Neuron (in vitro differentiated cells): ENCODE results near the gene CATSPER3.
"Not testable (repeated sequence)": the region's sequence is repeated elsewhere in the genome, so short reads cannot be mapped to it uniquely, and the experiment has no call there.

Experiments
- H2AFZ ChIP-seq: one replicate; pipeline ENCODE4 v1.6.1; 2013; ENCODE audit warnings: low read depth, mild to moderate bottlenecking, inconsistent platforms, low read length, moderate library complexity
- H3K27me3 ChIP-seq: one replicate; pipeline ENCODE4 v1.6.1; 2013; ENCODE audit warnings: low read length; ENCODE audit not compliant: insufficient read depth
- H3K36me3 ChIP-seq: one replicate; pipeline ENCODE4 v1.6.1; 2013; ENCODE audit warnings: low read length; ENCODE audit not compliant: insufficient read depth
- H3K4me1 ChIP-seq: one replicate; pipeline ENCODE4 v1.6.1; 2013; ENCODE audit warnings: low read length; ENCODE audit not compliant: insufficient read depth
- H3K4me3 ChIP-seq: 2 replicates; pipeline ENCODE4 v1.5.1; 2013; ENCODE audit warnings: mild to moderate bottlenecking, low read length, moderate library complexity
- H3K9me3 ChIP-seq: one replicate; pipeline ENCODE4 v1.6.1; 2013; ENCODE audit warnings: low read length

Gene CATSPER3

DNA sequence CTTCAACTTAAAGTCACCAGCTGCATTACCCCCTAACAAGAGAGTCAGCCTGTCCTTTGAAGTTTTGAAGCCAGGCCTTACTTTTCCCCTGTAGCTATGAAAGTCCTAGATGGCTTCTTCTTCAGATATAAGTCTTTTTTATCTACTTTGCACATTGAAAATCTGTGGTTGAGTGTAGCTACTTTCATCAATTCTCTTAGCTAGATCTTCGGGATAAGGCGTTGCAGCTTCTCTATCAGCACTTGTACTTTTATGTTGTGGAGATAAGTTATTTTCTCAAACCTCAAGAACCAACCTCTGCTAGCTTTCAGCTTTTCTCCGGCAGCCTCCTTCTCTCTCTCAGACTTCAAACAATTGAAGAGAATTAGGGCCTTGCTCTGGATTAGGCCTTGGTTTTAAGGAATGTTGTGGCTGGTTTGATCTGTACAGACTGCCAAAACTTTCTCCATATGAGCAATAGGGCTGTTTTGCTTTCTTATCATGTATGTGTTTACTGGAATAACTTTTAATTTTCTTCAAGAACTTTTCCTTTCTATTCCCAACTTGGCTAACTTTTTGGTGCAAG, 21.6 kb downstream of the CATSPER3 start:
- no peaks in the 10 kb centered on the region for H3K9me3 ChIP-seq
- H3K4me1 ChIP-seq: no peaks in the 10 kb centered on the region
- H3K36me3 ChIP-seq: no peaks in the 10 kb centered on the region
- H3K27me3 ChIP-seq: no peaks in the 10 kb centered on the region
- no peak overlapping the region for H3K4me3 ChIP-seq
- H2AFZ ChIP-seq: no peak overlapping the region

DNA sequence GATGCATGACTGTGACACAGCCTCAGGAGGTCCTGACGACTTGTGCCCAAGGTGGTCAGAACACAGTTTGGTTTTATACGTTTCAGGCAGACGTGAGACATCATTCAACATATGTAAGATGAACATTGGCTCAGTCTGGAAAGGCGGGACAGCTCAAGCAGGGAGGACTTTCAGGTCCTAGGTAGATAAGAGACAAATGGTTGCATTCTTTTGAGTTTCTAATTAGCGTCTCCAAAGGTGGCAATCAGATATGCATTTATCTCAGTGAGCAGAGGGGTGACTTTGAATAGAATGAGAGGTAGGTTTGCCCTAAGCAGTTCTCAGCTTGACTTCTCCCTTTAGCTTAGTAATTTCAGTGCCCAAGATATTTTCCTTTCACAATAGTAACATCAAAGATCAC, 22.5 kb downstream of the CATSPER3 start:
- H3K4me3 ChIP-seq, H3K36me3 ChIP-seq, H3K4me1 ChIP-seq: not testable (repeated sequence)

DNA sequence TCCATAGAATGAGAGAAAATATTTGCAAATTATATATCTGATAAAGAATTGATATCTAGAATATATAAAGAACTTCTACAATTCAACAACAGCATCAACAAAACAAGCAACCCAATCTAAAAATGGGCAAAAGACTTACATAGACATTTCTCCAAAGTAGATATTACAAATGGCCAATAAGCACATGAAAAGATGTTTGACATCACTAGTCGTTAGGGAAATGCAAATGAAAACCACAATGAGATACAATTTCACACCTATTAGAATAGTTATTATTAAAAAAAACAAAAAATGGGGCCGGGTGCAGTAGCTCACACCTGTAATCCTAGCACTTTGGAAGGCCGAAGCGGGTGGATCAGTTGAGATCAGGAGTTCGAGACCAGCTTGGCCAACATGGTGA, 24.4 kb downstream of the CATSPER3 start:
- no peaks in the 10 kb centered on the region for H3K4me1 ChIP-seq
- H3K36me3 ChIP-seq: no peaks in the 10 kb centered on the region
- no peak overlapping the region for H2AFZ ChIP-seq
- H3K27me3 ChIP-seq: no peaks in the 10 kb centered on the region
- no peak overlapping the region for H3K4me3 ChIP-seq
- H3K9me3 ChIP-seq: no peaks in the 10 kb centered on the region

More for the DNA sequence above, 22.5 kb downstream of the CATSPER3 start:
- H3K9me3 ChIP-seq, H3K27me3 ChIP-seq, H2AFZ ChIP-seq: not testable (repeated sequence)

DNA sequence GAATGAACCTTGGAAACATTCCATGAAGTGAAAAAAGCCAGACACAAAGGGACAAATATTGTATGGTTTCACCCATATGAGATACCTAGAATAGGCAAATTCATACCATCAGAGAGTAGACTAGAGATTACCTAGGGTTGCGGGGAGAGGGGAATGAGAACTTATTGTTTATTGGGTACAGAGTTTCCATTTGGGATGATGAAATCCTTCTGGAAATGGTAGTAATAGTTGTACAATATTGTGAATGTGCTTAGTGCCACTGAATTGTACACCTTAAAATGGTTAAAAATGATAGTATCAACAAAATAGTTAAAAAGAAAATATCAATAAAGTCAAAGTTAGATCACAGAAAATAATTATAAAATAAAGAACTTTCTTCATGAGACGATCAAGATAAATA, 25.5 kb downstream of the CATSPER3 start:
- Histone ChIP-seq H3K4me1 (no peaks in the 10 kb centered on the region), H2AFZ (no peak overlapping the region), H3K4me3 (no peak overlapping the region), H3K9me3 (no peaks in the 10 kb centered on the region), H3K36me3 (no peaks in the 10 kb centered on the region), H3K27me3 (no peaks in the 10 kb centered on the region)

DNA sequence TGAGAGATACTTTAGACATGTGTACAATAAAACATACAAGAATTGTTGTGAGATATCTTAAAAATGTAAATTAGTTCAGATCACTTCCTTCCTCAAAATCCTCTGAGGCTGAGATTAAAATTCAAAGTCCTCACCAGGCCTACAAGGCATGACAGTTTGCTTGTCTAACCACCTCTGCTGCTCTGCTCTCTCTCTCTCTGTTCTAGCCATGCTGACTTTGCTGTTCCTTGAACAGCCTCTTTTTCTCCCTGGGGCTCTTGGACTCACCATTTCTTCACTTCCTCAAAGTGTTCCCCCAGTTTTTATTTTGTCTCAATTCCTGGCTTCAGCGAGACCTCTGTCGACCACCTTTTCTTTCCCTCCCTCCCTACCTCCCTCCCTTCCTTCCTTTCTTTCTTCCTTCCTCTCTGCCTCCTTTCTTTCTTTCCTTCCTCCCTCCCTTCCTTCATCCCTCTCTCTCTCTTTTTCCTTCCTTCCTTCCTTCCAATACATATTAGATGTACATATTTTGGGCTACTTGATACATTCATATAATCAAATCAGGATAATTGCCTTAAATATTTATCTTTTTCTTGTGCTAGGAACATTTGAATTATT, 27.0 kb downstream of the CATSPER3 start:
- no peaks in the 10 kb centered on the region for H3K4me1 ChIP-seq
- no peak overlapping the region for H3K4me3 ChIP-seq
- H3K36me3 ChIP-seq: no peaks in the 10 kb centered on the region
- no peak overlapping the region for H2AFZ ChIP-seq
- no peaks in the 10 kb centered on the region for H3K9me3 ChIP-seq
- H3K27me3 ChIP-seq: no peaks in the 10 kb centered on the region

DNA sequence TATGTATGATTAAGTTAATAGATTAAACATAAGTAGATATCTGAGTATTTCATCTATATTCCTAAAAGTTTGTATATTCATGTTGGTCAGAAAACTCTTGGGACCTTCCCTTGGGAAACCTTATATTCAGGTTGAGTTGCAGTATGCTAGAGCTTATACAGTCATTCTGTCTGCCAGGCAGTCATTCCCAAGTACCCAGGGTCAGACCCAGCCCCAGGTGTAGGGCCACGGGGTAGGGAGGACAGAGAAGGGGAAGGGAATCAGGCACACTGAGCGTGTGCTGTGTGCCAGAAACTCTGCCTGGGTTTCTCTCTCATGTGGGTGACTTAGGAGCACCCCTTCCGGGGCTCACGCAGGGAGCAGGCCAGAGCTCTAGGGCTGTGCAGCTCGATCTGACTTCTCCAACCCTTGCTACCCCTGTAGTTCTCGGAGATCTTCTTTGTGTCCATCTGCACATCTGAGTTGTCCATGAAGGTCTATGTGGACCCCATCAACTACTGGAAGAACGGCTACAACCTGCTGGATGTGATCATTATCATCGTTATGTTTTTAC, 28.2 kb downstream of the CATSPER3 start:
- no peak overlapping the region for H2AFZ ChIP-seq
- H3K9me3 ChIP-seq: no peaks in the 10 kb centered on the region
- no peaks in the 10 kb centered on the region for H3K36me3 ChIP-seq
- H3K4me3 ChIP-seq: no peak overlapping the region
- no peaks in the 10 kb centered on the region for H3K27me3 ChIP-seq
- no peaks in the 10 kb centered on the region for H3K4me1 ChIP-seq

DNA sequence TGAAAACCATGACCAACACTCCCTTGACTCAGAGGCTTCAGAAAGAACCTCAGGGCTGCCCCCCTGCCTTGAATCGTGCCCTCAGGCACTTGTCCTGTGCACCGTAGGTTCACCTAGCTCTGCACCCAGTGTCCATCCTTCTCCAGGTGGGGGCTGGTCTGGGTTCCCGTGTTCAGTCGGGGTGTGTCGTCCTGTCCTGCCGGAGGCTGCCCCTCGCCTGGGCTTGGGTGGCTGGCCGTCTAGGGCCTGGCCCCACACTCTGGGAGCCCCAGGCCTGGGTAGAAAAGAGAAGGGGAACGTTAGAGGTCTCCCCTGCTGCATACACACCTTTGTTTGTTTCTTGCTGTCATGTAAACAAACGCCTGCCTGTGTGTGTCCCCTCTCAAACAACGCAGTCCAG, 29.3 kb downstream of the CATSPER3 start:
- Histone ChIP-seq H3K36me3 (no peaks in the 10 kb centered on the region), H3K4me1 (no peaks in the 10 kb centered on the region), H3K9me3 (no peaks in the 10 kb centered on the region), H3K27me3 (no peaks in the 10 kb centered on the region), H3K4me3 (no peak overlapping the region), H2AFZ (no peak overlapping the region)

DNA sequence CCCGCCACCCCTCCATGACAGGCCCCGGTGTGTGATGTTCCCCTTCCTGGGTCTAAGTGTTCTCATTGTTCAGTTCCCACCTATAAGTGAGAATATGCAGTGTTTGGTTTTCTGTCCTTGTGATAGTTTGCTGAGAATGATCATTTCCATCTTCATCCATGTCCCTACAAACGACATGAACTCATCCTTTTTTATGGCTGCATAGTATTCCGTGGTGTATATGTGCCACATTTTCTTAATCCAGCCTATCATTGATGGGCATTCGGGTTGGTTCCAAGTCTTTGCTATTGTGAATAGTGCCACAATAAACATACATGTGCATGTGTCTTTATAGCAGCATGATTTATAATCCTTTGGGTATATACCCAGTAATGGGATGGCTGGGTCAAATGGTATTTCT, 30.4 kb downstream of the CATSPER3 start:
- not testable (repeated sequence) for H3K36me3 ChIP-seq, H3K9me3 ChIP-seq, H3K4me3 ChIP-seq

DNA sequence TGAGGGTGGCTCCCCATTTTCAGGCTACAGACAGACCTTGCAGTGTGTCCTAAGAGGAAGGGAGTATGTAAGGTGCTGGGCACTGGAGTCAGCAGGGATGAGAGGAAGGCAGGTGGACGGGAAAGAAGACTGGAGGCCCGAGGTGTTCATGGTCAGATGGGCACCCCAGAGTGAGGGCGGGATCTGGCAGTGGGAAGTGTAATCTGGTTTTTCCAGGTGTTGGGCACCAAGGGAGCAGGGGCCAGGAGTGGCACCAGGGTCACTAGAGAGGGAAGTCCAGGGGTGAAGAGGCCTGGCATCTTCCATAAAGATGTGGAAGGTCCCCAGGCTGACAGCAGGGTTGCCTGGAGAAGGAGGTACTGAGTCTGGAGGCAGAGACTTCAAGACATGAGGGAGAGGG, 36.7 kb downstream of the CATSPER3 start:
- no peak overlapping the region for H2AFZ ChIP-seq
- no peaks in the 10 kb centered on the region for H3K27me3 ChIP-seq
- no peaks in the 10 kb centered on the region for H3K4me1 ChIP-seq
- H3K36me3 ChIP-seq: no peaks in the 10 kb centered on the region
- no peak overlapping the region for H3K4me3 ChIP-seq
- H3K9me3 ChIP-seq: no peaks in the 10 kb centered on the region

More for the DNA sequence above, 30.4 kb downstream of the CATSPER3 start:
- H2AFZ ChIP-seq, H3K4me1 ChIP-seq, H3K27me3 ChIP-seq: not testable (repeated sequence)

DNA sequence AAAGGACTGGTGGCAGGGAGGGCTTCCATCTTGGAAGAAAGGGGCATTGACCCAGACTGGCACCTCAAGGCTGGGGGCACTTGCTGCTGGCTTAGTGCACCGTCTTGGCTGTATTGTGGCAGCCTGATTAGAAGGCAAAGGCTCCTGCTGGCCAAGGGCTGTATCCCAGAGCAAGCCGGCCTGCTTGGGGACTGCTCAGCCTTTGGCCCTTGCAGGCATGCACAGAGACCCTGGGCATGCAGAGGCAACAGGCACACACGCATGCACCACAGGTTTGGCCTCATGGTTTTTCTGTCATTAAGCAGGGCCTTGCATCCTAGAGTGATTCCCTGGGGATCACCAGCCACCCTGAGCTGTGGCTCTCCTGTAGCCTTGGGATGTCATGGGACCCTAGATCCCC, 37.4 kb downstream of the CATSPER3 start:
- no peaks in the 10 kb centered on the region for H3K36me3 ChIP-seq
- no peaks in the 10 kb centered on the region for H3K9me3 ChIP-seq
- H3K4me3 ChIP-seq: no peak overlapping the region
- no peak overlapping the region for H2AFZ ChIP-seq
- no peaks in the 10 kb centered on the region for H3K4me1 ChIP-seq
- H3K27me3 ChIP-seq: no peaks in the 10 kb centered on the region

DNA sequence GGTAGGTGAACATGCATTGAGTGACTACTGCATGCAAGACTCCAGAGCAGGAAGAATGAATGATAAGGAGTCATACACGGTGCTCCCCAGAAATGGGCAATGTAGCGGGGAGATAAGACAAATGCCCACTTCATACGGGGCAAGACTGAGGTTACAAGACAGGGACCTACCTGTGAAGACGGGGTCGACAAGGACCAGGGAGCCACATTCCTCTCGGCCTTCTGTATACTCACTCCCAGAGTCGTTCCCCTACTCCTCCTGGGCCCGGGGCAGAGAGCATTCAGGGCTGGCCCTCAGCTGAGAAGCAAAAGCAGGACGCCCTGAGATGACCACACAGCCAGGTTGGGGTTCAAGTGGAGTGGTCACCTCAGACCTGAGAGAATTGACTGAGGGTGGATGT, 39.6 kb downstream of the CATSPER3 start:
- Histone ChIP-seq H3K36me3 (no peaks in the 10 kb centered on the region), H3K27me3 (no peaks in the 10 kb centered on the region), H3K4me3 (no peak overlapping the region), H2AFZ (no peak overlapping the region), H3K4me1 (no peaks in the 10 kb centered on the region), H3K9me3 (no peaks in the 10 kb centered on the region)

DNA sequence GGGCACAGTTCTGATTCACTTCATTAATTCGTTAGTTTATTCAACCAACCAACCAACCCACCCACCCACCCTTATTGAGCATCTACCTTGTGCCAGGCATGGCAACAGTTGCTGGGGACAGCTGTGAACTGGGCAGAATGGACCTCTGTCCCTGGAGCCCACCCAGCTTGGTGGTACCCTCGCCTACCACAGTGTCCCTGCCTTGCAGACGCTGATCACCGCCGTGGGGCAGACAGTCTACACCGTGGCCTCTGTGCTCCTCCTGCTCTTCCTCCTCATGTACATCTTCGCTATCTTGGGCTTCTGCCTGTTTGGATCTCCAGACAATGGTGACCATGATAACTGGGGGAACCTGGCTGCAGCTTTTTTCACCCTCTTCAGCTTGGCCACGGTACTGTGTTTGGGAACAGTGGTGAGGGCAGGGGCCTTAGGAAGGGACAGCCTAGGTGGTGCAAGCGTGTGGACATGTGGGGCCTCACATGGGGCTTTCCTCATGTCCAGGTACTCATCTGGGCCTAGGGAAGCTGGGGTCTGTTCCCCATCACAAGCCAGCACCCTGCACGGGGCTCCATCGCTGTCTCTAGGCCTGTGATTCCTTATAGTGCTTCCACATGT, 40.1 kb downstream of the CATSPER3 start:
- Histone ChIP-seq H3K9me3 (no peaks in the 10 kb centered on the region), H3K27me3 (no peaks in the 10 kb centered on the region), H3K4me3 (no peak overlapping the region), H2AFZ (no peak overlapping the region), H3K4me1 (no peaks in the 10 kb centered on the region), H3K36me3 (no peaks in the 10 kb centered on the region)

DNA sequence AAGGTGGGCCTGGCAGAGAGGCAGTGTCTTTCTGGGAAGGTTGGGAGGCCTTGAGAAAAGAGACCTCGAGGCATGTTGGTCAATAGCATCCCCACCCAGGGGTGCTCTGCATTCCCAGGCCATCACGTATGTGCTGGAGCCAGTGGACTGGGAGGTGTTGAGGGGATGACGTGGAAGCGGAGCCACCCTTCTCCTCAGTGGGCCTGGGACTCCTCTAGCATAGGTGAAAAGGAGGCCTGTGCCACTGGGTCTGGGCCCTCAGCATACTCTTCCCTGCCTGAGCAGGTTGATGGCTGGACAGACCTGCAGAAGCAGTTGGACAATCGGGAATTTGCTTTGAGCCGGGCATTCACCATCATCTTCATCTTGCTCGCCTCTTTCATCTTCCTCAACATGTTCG, 40.8 kb downstream of the CATSPER3 start:
- no peak overlapping the region for H2AFZ ChIP-seq
- no peaks in the 10 kb centered on the region for H3K36me3 ChIP-seq
- H3K4me3 ChIP-seq: no peak overlapping the region
- no peaks in the 10 kb centered on the region for H3K27me3 ChIP-seq
- no peaks in the 10 kb centered on the region for H3K4me1 ChIP-seq
- no peaks in the 10 kb centered on the region for H3K9me3 ChIP-seq
